Mesenchymal stem cell (in vitro differentiated cells and primary cell): ENCODE results near the gene PDZD2.

Source experiments
- DNase-seq: peaks from one replicate; pipeline ENCODE4 v3.0.0-alpha.2; 2013
- H2AFZ ChIP-seq: one replicate; pipeline ENCODE4 v1.6.1; 2013; ENCODE audit warnings: low read depth, mild to moderate bottlenecking, control low read depth, inconsistent platforms, low read length, moderate library complexity
- H2AK5ac ChIP-seq: 2 replicates; pipeline ENCODE4 v1.6.1; 2013; ENCODE audit warnings: low read length, moderate library complexity, mild to moderate bottlenecking, inconsistent platforms; ENCODE audit not compliant: severe bottlenecking
- H2BK120ac ChIP-seq: one replicate; pipeline ENCODE4 v1.6.1; 2013; ENCODE audit warnings: low read depth, mild to moderate bottlenecking, inconsistent platforms, low read length, moderate library complexity
- H2BK12ac ChIP-seq, 2 experiments: one replicate each; pipeline ENCODE4 v1.6.1; 2013; ENCODE audit warnings: inconsistent platforms in 2 of 2, low read length in 2 of 2, mild to moderate bottlenecking in 2 of 2, moderate library complexity in 2 of 2, control low read depth in 1 of 2
- H2BK15ac ChIP-seq: one replicate; pipeline ENCODE4 v1.6.1; 2013; ENCODE audit warnings: mild to moderate bottlenecking, low read depth, inconsistent platforms; ENCODE audit not compliant: poor library complexity, severe bottlenecking
- H2BK5ac ChIP-seq: 2 replicates; pipeline ENCODE4 v1.6.1; 2013; ENCODE audit warnings: low read depth, mild to moderate bottlenecking, low read length, control low read depth, inconsistent platforms; ENCODE audit not compliant: poor library complexity, severe bottlenecking
- H3K14ac ChIP-seq, 2 experiments: one replicate each; pipeline ENCODE4 v1.6.1; 2013; ENCODE audit warnings: inconsistent platforms in 2 of 2, low read length in 2 of 2, control low read depth in 1 of 2, mild to moderate bottlenecking in 1 of 2, moderate library complexity in 1 of 2
- H3K18ac ChIP-seq, 2 experiments: one replicate each; pipeline ENCODE4 v1.6.1; 2013; ENCODE audit warnings: inconsistent platforms in 2 of 2, low read length in 2 of 2, control low read depth in 1 of 2, low read depth in 1 of 2, mild to moderate bottlenecking in 1 of 2
- H3K23ac ChIP-seq, 2 experiments: one replicate each; pipeline ENCODE4 v1.6.1; 2013; ENCODE audit warnings: inconsistent platforms in 2 of 2, low read length in 2 of 2, mild to moderate bottlenecking in 2 of 2, moderate library complexity in 2 of 2, control low read depth in 1 of 2
- H3K27ac ChIP-seq: 2 replicates; pipeline ENCODE4 v1.5.1; 2013; ENCODE audit warnings: mild to moderate bottlenecking, moderate library complexity, low read length, control low read depth, inconsistent platforms; ENCODE audit not compliant: poor library complexity, severe bottlenecking
- H3K27me3 ChIP-seq, 2 experiments: 2 replicates each; pipeline versions ENCODE4 v1.6.1 to v1.7.0; 2013; ENCODE audit warnings: low read length in 2 of 2, mild to moderate bottlenecking in 2 of 2, moderate library complexity in 2 of 2, control low read depth in 1 of 2, inconsistent platforms in 1 of 2; ENCODE audit not compliant: control insufficient read depth in 1 of 2, insufficient read depth in 1 of 2
- H3K36me3 ChIP-seq, 2 experiments: 2 replicates each; pipeline versions ENCODE4 v1.6.1 to v1.7.0; 2013; ENCODE audit warnings: low read length in 2 of 2, control low read depth in 1 of 2, inconsistent platforms in 1 of 2, low read depth in 1 of 2, mild to moderate bottlenecking in 1 of 2; ENCODE audit not compliant: insufficient read depth in 2 of 2, control insufficient read depth in 1 of 2
- H3K4ac ChIP-seq, 2 experiments: one replicate each; pipeline ENCODE4 v1.6.1; 2013; ENCODE audit warnings: inconsistent platforms in 2 of 2, low read length in 2 of 2, mild to moderate bottlenecking in 2 of 2, moderate library complexity in 2 of 2, control low read depth in 1 of 2, low read depth in 1 of 2
- H3K4me1 ChIP-seq: 2 replicates; pipeline ENCODE4 v1.6.1; 2013; ENCODE audit warnings: low read depth, low read length, control low read depth; ENCODE audit not compliant: control insufficient read depth, insufficient read depth
- H3K4me2 ChIP-seq: 2 replicates; pipeline ENCODE4 v1.6.1; 2013; ENCODE audit warnings: low read length, mild to moderate bottlenecking, inconsistent platforms; ENCODE audit not compliant: poor library complexity, severe bottlenecking
- H3K4me3 ChIP-seq, 2 experiments: 2 replicates each; pipeline versions ENCODE4 v1.5.1 to v1.7.0; 2013; ENCODE audit warnings: low read length in 2 of 2, mild to moderate bottlenecking in 2 of 2, control low read depth in 1 of 2, low read depth in 1 of 2; ENCODE audit not compliant: insufficient read depth in 1 of 2
- H3K79me1 ChIP-seq: replicated peaks from 2 replicates; pipeline ENCODE4 v1.6.1; 2013; ENCODE audit warnings: mild to moderate bottlenecking, control low read depth, low read length, inconsistent platforms; ENCODE audit not compliant: poor library complexity, severe bottlenecking
- H3K9ac ChIP-seq: 2 replicates; pipeline ENCODE4 v1.7.0; 2013; ENCODE audit warnings: mild to moderate bottlenecking, low read length, moderate library complexity
- H3K9me3 ChIP-seq: 2 replicates; pipeline ENCODE4 v1.7.0; 2013; ENCODE audit warnings: mild to moderate bottlenecking, low read length; ENCODE audit not compliant: control insufficient read depth
- H4K8ac ChIP-seq: one replicate; pipeline ENCODE4 v1.6.1; 2013; ENCODE audit warnings: inconsistent platforms, mild to moderate bottlenecking, low read length, moderate library complexity
- H4K91ac ChIP-seq: one replicate; pipeline ENCODE4 v1.6.1; 2013; ENCODE audit warnings: mild to moderate bottlenecking, low read length, inconsistent platforms
- WGBS: methylation state at CpG from one replicate; pipeline ENCODE4 v1.1.7; 2013; ENCODE audit warnings: mixed read lengths; 5-methylcytosine and 5-hydroxymethylcytosine counted together

Gene PDZD2

GRCh38 chr5:31708089-31708488, 69.2 kb downstream of the PDZD2 start:
- H3K18ac ChIP-seq: no peak overlapping the region

GRCh38 chr5:31711363-31711762, 72.4 kb downstream of the PDZD2 start:
- Histone ChIP-seq H3K4ac (no peak overlapping the region), H3K27me3 (peaks cover 5 to 56% of the 10 kb centered on the region in 2 experiments), H3K36me3 (no peaks in the 10 kb centered on the region), H3K9ac (no peak overlapping the region), H3K4me1 (no peaks in the 10 kb centered on the region), H3K9me3 (no peaks in the 10 kb centered on the region), H3K4me3 (no peak overlapping the region), H3K18ac (no peak overlapping the region), H2BK15ac (no peak overlapping the region), H3K23ac (no peak overlapping the region), H3K4me2 (no peak overlapping the region), H2BK12ac (no peak overlapping the region), H4K91ac (no peak overlapping the region), H2AFZ (no peak overlapping the region), H2AK5ac (no peak overlapping the region), H3K27ac (no peak overlapping the region), H3K79me1 (no peaks in the 10 kb centered on the region), H2BK5ac (no peak overlapping the region), H4K8ac (no peak overlapping the region), H2BK120ac (no peak overlapping the region), H3K14ac (no peak overlapping the region)
- 72% methylated on average over 5 of the region's 6 CpGs for WGBS
- DNase-seq: no peak

More at GRCh38 chr5:31708089-31708488, 69.2 kb downstream of the PDZD2 start:
- 44% methylated on average over 5 of the region's 5 CpGs for whole genome bisulfite sequencing
- Histone ChIP-seq H2BK120ac (no peak overlapping the region), H2BK5ac (no peak overlapping the region), H2AK5ac (no peak overlapping the region), H3K4me2 (no peak overlapping the region), H3K23ac (no peak overlapping the region), H2BK12ac (no peak overlapping the region), H4K91ac (no peak overlapping the region), H3K14ac (no peak overlapping the region), H3K9me3 (no peaks in the 10 kb centered on the region), H2AFZ (no peak overlapping the region), H3K79me1 (no peaks in the 10 kb centered on the region), H3K4me3 (no peak overlapping the region), H2BK15ac (no peak overlapping the region), H3K4me1 (no peaks in the 10 kb centered on the region), H3K27ac (no peak overlapping the region), H3K36me3 (no peaks in the 10 kb centered on the region), H4K8ac (no peak overlapping the region), H3K27me3 (peaks cover 5 to 34% of the 10 kb centered on the region in 2 experiments), H3K9ac (no peak overlapping the region), H3K4ac (no peak overlapping the region)
- DNase-seq: no peak

- H3K4me3 ChIP-seq: no peak overlapping the region
- H3K79me1 ChIP-seq: no peaks in the 10 kb centered on the region
- H4K91ac ChIP-seq: no peak overlapping the region
- no peak overlapping the region for H3K18ac ChIP-seq
- DNase-seq: no peak
- H3K14ac ChIP-seq: no peak overlapping the region
- no peak overlapping the region for H3K4ac ChIP-seq
- no peaks in the 10 kb centered on the region for H3K4me1 ChIP-seq
- no peak overlapping the region for H4K8ac ChIP-seq
- H2BK120ac ChIP-seq: no peak overlapping the region
- no peak overlapping the region for H2AFZ ChIP-seq
- H2BK5ac ChIP-seq: no peak overlapping the region
- H3K9ac ChIP-seq: no peak overlapping the region
- H3K9me3 ChIP-seq: no peaks in the 10 kb centered on the region
- no peak overlapping the region for H2AK5ac ChIP-seq
- no peaks in the 10 kb centered on the region for H3K36me3 ChIP-seq
- WGBS: 85% methylated on average over 10 of the region's 10 CpGs
- H2BK12ac ChIP-seq: no peak overlapping the region
- H2BK15ac ChIP-seq: no peak overlapping the region
- H3K27ac ChIP-seq: no peak overlapping the region
- H3K23ac ChIP-seq: no peak overlapping the region
- H3K27me3 ChIP-seq: peaks cover 5 to 56% of the 10 kb centered on the region in 2 experiments
- H3K4me2 ChIP-seq: no peak overlapping the region
These were observed 73.1 kb downstream of the PDZD2 start for GRCh38 chr5:31711935-31712592.

- Histone ChIP-seq H3K4ac (no peak overlapping the region), H3K4me2 (no peak overlapping the region), H4K91ac (no peak overlapping the region), H2AK5ac (no peak overlapping the region), H3K18ac (no peak overlapping the region), H3K14ac (no peak overlapping the region), H4K8ac (no peak overlapping the region), H3K4me3 (no peak overlapping the region), H2BK5ac (no peak overlapping the region), H2BK12ac (no peak overlapping the region), H3K27me3 (peaks cover 0 to 66% of the 10 kb centered on the region in 2 experiments), H3K23ac (no peak overlapping the region), H3K9me3 (no peaks in the 10 kb centered on the region), H3K79me1 (no peaks in the 10 kb centered on the region), H2AFZ (no peak overlapping the region), H3K4me1 (no peaks in the 10 kb centered on the region), H2BK15ac (no peak overlapping the region), H3K9ac (no peak overlapping the region), H2BK120ac (no peak overlapping the region), H3K36me3 (no peaks in the 10 kb centered on the region), H3K27ac (no peak overlapping the region)
- no peak for DNase-seq
- WGBS: 62% methylated on average over 7 of the region's 7 CpGs
These were observed 78.6 kb downstream of the PDZD2 start for GRCh38 chr5:31717561-31717960.
